ENCODE data around the gene CNTNAP5.

DNA sequence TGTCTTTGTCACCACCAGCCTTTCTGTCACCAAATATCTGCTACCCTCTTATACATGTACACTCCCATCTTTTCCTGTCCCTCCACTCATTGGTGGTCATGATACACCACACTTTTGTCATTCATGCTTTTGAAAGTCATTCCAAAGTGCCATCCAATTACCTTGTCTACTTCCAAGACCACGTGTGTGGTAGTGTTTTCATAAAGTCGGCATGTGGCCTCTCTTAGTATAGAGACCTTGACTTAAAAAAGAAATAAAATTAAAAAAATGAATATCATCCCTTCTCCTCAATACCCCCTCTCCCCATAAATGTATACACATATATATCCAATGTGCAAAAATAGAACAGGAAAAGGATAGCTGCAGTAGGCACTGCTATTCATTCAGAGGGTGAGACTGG, 271.4 kb downstream of the CNTNAP5 start:
- TF ChIP-seq POLR2AphosphoS5 (IDR thresholded peaks at IDR 0.05) = no peak
- TF ChIP-seq, protein P1, sequence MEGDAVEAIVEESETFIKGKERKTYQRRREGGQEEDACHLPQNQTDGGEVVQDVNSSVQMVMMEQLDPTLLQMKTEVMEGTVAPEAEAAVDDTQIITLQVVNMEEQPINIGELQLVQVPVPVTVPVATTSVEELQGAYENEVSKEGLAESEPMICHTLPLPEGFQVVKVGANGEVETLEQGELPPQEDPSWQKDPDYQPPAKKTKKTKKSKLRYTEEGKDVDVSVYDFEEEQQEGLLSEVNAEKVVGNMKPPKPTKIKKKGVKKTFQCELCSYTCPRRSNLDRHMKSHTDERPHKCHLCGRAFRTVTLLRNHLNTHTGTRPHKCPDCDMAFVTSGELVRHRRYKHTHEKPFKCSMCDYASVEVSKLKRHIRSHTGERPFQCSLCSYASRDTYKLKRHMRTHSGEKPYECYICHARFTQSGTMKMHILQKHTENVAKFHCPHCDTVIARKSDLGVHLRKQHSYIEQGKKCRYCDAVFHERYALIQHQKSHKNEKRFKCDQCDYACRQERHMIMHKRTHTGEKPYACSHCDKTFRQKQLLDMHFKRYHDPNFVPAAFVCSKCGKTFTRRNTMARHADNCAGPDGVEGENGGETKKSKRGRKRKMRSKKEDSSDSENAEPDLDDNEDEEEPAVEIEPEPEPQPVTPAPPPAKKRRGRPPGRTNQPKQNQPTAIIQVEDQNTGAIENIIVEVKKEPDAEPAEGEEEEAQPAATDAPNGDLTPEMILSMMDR (IDR thresholded peaks at IDR 0.05) = no peak
